HepG2 (cell line): Measurements from ENCODE around the gene NEK9. TPM values are rescaled to one million over a fixed set of nuclear protein-coding genes. Genes with fewer than 3 reads are reported as not detected.
A peak's percentile ranks its signal among the peaks of the same experiment; 100 is the strongest.

Source experiments
- ARNT ChIP-seq: fragments of 450-650 bp; IDR thresholded peaks from 2 replicates; pipeline ENCODE4 v1.6.1; 2017
- MAF1 ChIP-seq: sonication (generic); formaldehyde crosslinking; IDR thresholded peaks from 2 replicates; pipeline ENCODE4 v1.5.0; 2020; ENCODE audit warnings: missing genetic modification reagents, borderline replicate concordance
- MIXL1 ChIP-seq: IDR thresholded peaks from 2 replicates; pipeline ENCODE4 v1.6.1; 2016
- NCOA2 ChIP-seq: sonication (generic); formaldehyde crosslinking; IDR thresholded peaks from 2 replicates; pipeline ENCODE4 v1.8.0; 2022; ENCODE audit warnings: inconsistent platforms
- NFE2L1 ChIP-seq: sonication (generic); formaldehyde crosslinking; IDR thresholded peaks from 2 replicates; pipeline ENCODE4 v1.4.0; 2020; ENCODE audit warnings: missing genetic modification reagents, mild to moderate bottlenecking, borderline replicate concordance
- NFRKB ChIP-seq: fragments of 450-650 bp; IDR thresholded peaks from 2 replicates; pipeline ENCODE4 v1.6.1; 2017
- SOX6 ChIP-seq, 2 experiments: fragments of 450-650 bp in 1 of 2; sonication (generic) in 1 of 2; formaldehyde crosslinking in 1 of 2; IDR thresholded peaks; 2 replicates each; pipeline versions ENCODE4 v1.4.0 to v1.6.1; 2017 to 2020; ENCODE audit warnings: antibody characterized with exemption in 1 of 2, mild to moderate bottlenecking in 1 of 2, missing genetic modification reagents in 1 of 2
- ZBTB21 ChIP-seq: sonication (generic); formaldehyde crosslinking; IDR thresholded peaks from 2 replicates; pipeline ENCODE4 v1.4.0; 2020; ENCODE audit warnings: missing genetic modification reagents
- ZNF496 ChIP-seq: sonication (generic); formaldehyde crosslinking; IDR thresholded peaks from 2 replicates; pipeline ENCODE4 v1.8.1; 2023; ENCODE audit warnings: mild to moderate bottlenecking, moderate library complexity, missing genetic modification reagents; ENCODE audit not compliant: insufficient replicate concordance
- ZNF720 ChIP-seq: sonication (generic); formaldehyde crosslinking; IDR thresholded peaks from 2 replicates; pipeline ENCODE4 v1.4.0; 2020; ENCODE audit warnings: missing genetic modification reagents
- ZNF746 ChIP-seq: sonication (generic); formaldehyde crosslinking; IDR thresholded peaks from 2 replicates; pipeline ENCODE4 v1.8.0; 2022; ENCODE audit warnings: mild to moderate bottlenecking, missing genetic modification reagents
- ZNF781 ChIP-seq: sonication (generic); formaldehyde crosslinking; IDR thresholded peaks from 2 replicates; pipeline ENCODE4 v1.5.1; 2020; ENCODE audit warnings: borderline replicate concordance, mild to moderate bottlenecking, missing genetic modification reagents; ENCODE audit errors: not compliant biosample characterization
- polyA plus RNA-seq, 8 experiments: library from polyadenylated mRNA; depleted of rRNA in 3 of 8; stranded (reverse) in 7 of 8; unstranded in 1 of 8; fragments of >200 nt; fragmentation: Illumina TruSeq in 4 of 8; extraction: Trizol in 4 of 8; gene quantifications; 2 replicates each; pipeline versions ENCODE4 v1.2.1 to v1.2.3, GENCODE V29; 2011 to 2016; ENCODE audit warnings: low read depth in 4 of 8, missing spikeins in 1 of 8, mixed read lengths in 1 of 8; ENCODE audit not compliant: insufficient read depth in 1 of 8
- total RNA-seq, 5 experiments: library from RNA; depleted of rRNA; stranded (reverse); fragments of >200 nt; fragmentation: Illumina TruSeq; extraction: Trizol; gene quantifications; 2 replicates each; pipeline ENCODE4 v1.2.3, GENCODE V29; 2016; ENCODE audit warnings: low read depth in 1 of 5
- TF ChIP-seq, protein P1 (sequence below): sonication (generic); formaldehyde crosslinking; IDR thresholded peaks from 2 replicates; pipeline ENCODE4 v1.4.0; 2020; ENCODE audit warnings: missing genetic modification reagents, borderline replicate concordance
- TF ChIP-seq, protein P2 (sequence below): sonication (generic); formaldehyde crosslinking; IDR thresholded peaks from 2 replicates; pipeline ENCODE4 v1.4.0; 2020; ENCODE audit warnings: mild to moderate bottlenecking, low read depth, missing genetic modification reagents
- TF ChIP-seq, protein P3 (sequence below): sonication (generic); formaldehyde crosslinking; IDR thresholded peaks from 2 replicates; pipeline ENCODE4 v1.9.0; 2022; ENCODE audit warnings: low read depth, missing genetic modification reagents
- TF ChIP-seq, protein P4 (sequence below): sonication (generic); formaldehyde crosslinking; IDR thresholded peaks from 2 replicates; pipeline ENCODE4 v1.4.0; 2020; ENCODE audit warnings: low read depth, mild to moderate bottlenecking, missing genetic modification reagents
- TF ChIP-seq, protein P5 (sequence below): sonication (generic); formaldehyde crosslinking; IDR thresholded peaks from 2 replicates; pipeline ENCODE4 v1.5.0; 2020; ENCODE audit warnings: missing genetic modification reagents

NEK9 gene
- total and polyA plus RNA-seq, 2 of the 13 experiments (the other 11 are each of a cell fraction or from before 2014, with no cell fraction given) = 16.5 to 27.3 TPM

DNA sequence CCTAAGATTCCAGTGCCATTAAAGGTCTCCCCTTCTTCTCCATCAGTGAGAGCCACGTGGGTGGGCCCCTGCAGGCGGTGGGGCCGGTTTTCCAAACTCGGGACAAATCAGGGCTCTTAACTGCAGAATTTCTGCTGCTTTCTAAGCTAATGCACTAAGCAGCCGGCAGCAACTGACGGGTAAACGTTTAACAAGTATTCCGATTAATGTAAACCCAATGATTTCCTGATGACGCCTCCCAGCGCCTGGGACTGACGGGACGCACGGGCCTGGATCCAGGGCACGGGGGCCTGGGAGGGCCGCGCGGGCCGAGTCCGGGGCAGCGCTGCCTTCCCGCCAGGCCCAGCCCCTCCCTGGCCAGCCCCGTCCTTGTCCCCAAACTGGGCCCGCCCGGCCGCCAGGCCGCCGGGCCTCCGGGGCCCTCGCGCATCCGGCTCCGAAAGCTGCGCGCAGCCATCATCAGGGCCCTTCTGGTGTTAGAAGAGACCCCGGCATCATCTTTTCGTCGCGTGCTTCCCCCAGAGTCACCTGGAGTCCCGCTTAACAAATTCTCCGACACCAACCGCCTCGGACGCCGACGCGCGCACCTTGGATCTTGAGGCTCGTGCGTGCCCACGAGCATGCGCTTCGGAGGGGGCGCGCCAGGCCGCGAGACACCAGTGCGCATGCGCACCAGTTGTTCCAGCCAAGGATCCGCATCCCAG lies 75.8 kb downstream of the NEK9 start, which contains the start of gene MLH3 (continued):
- TF ChIP-seq, protein P1, sequence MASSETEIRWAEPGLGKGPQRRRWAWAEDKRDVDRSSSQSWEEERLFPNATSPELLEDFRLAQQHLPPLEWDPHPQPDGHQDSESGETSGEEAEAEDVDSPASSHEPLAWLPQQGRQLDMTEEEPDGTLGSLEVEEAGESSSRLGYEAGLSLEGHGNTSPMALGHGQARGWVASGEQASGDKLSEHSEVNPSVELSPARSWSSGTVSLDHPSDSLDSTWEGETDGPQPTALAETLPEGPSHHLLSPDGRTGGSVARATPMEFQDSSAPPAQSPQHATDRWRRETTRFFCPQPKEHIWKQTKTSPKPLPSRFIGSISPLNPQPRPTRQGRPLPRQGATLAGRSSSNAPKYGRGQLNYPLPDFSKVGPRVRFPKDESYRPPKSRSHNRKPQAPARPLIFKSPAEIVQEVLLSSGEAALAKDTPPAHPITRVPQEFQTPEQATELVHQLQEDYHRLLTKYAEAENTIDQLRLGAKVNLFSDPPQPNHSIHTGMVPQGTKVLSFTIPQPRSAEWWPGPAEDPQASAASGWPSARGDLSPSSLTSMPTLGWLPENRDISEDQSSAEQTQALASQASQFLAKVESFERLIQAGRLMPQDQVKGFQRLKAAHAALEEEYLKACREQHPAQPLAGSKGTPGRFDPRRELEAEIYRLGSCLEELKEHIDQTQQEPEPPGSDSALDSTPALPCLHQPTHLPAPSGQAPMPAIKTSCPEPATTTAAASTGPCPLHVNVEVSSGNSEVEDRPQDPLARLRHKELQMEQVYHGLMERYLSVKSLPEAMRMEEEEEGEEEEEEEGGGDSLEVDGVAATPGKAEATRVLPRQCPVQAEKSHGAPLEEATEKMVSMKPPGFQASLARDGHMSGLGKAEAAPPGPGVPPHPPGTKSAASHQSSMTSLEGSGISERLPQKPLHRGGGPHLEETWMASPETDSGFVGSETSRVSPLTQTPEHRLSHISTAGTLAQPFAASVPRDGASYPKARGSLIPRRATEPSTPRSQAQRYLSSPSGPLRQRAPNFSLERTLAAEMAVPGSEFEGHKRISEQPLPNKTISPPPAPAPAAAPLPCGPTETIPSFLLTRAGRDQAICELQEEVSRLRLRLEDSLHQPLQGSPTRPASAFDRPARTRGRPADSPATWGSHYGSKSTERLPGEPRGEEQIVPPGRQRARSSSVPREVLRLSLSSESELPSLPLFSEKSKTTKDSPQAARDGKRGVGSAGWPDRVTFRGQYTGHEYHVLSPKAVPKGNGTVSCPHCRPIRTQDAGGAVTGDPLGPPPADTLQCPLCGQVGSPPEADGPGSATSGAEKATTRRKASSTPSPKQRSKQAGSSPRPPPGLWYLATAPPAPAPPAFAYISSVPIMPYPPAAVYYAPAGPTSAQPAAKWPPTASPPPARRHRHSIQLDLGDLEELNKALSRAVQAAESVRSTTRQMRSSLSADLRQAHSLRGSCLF (CRISPR knock-in tag) = no peak
- TF ChIP-seq ARNT (no peak), SOX6 (IDR thresholded peaks at IDR 0.05) (no peak), SOX6 (CRISPR knock-in tag; IDR thresholded peaks at IDR 0.05) (no peak), MIXL1 (CRISPR knock-in tag) (peak; percentile 28; the same call in 1 of the 2 replicates), ZBTB21 (CRISPR knock-in tag) (no peak), ZNF720 (CRISPR knock-in tag) (no peak), ZNF781 (CRISPR knock-in tag) (peak; percentile 43), NFRKB (no peak), ZNF496 (CRISPR knock-in tag) (no peak), MAF1 (CRISPR knock-in tag) (no peak), ZNF746 (0 out of 2 replicates have a peak, but pooled peaks have one; percentile 52), NCOA2 (CRISPR knock-in tag) (no peak), NFE2L1 (CRISPR knock-in tag) (no peak)
- TF ChIP-seq, protein P2, sequence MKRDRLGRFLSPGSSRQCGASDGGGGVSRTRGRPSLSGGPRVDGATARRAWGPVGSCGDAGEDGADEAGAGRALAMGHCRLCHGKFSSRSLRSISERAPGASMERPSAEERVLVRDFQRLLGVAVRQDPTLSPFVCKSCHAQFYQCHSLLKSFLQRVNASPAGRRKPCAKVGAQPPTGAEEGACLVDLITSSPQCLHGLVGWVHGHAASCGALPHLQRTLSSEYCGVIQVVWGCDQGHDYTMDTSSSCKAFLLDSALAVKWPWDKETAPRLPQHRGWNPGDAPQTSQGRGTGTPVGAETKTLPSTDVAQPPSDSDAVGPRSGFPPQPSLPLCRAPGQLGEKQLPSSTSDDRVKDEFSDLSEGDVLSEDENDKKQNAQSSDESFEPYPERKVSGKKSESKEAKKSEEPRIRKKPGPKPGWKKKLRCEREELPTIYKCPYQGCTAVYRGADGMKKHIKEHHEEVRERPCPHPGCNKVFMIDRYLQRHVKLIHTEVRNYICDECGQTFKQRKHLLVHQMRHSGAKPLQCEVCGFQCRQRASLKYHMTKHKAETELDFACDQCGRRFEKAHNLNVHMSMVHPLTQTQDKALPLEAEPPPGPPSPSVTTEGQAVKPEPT (CRISPR knock-in tag) = peak; percentile 64; the same call in 1 of the 2 replicates
- TF ChIP-seq, protein P3, sequence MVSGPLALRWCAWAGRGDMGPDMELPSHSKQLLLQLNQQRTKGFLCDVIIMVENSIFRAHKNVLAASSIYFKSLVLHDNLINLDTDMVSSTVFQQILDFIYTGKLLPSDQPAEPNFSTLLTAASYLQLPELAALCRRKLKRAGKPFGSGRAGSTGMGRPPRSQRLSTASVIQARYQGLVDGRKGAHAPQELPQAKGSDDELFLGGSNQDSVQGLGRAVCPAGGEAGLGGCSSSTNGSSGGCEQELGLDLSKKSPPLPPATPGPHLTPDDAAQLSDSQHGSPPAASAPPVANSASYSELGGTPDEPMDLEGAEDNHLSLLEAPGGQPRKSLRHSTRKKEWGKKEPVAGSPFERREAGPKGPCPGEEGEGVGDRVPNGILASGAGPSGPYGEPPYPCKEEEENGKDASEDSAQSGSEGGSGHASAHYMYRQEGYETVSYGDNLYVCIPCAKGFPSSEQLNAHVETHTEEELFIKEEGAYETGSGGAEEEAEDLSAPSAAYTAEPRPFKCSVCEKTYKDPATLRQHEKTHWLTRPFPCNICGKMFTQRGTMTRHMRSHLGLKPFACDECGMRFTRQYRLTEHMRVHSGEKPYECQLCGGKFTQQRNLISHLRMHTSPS (CRISPR knock-in tag) = peak; percentile 53; the same call in 1 of the 2 replicates
- TF ChIP-seq, protein P4, sequence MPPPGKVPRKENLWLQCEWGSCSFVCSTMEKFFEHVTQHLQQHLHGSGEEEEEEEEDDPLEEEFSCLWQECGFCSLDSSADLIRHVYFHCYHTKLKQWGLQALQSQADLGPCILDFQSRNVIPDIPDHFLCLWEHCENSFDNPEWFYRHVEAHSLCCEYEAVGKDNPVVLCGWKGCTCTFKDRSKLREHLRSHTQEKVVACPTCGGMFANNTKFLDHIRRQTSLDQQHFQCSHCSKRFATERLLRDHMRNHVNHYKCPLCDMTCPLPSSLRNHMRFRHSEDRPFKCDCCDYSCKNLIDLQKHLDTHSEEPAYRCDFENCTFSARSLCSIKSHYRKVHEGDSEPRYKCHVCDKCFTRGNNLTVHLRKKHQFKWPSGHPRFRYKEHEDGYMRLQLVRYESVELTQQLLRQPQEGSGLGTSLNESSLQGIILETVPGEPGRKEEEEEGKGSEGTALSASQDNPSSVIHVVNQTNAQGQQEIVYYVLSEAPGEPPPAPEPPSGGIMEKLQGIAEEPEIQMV = peak; percentile 76; the same call in 1 of the 2 replicates
- TF ChIP-seq, protein P5, sequence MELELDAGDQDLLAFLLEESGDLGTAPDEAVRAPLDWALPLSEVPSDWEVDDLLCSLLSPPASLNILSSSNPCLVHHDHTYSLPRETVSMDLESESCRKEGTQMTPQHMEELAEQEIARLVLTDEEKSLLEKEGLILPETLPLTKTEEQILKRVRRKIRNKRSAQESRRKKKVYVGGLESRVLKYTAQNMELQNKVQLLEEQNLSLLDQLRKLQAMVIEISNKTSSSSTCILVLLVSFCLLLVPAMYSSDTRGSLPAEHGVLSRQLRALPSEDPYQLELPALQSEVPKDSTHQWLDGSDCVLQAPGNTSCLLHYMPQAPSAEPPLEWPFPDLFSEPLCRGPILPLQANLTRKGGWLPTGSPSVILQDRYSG (CRISPR knock-in tag) = peak; percentile 81; the same call in 1 of the 2 replicates
